ENCODE data around the gene CACNG4. TPM values are rescaled to one million over a fixed set of nuclear protein-coding genes. Genes with fewer than 3 reads are reported as not detected.
A peak's percentile ranks its signal among the peaks of the same experiment; 100 is the strongest.

The CACNG4 gene
- polyA plus RNA-seq, 3 donors = not detected

DNA sequence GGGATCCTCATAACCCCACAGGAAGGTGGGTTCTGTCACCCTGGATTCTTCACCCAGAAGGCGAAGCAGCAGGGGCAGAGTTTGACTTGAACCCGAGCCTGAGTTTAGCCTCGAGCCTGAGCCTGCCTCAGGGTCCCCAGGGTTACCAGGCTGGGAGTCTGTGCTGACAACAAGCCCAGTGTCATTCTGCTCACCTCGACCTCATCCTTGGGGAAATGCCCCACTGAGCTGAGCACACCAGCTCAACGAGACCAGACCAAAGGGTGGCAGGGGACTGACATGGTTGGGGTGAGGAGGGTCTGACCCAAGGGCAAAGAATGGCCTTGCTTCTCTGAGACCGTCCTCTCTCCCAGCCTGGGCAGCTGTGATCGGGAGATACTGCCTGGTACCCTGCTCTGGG is 20.2 kb downstream of the CACNG4 start:
- H3K4me3 ChIP-seq (replicated peaks in 1 of 3; ENCODE audit: low read depth in 2 of 3, low read length in 3 of 3) = no peak overlapping the region
- Mint-ChIP-seq H3K27ac (no peak overlapping the region), H3K4me1 (peaks cover 2% of the 10 kb centered on the region), H3K4me3 (no peak overlapping the region), H3K27me3 (ENCODE audit: low read depth in 3 of 3) (peaks cover 15 to 25% (median 17%) of the 10 kb centered on the region in 3 donors), H3K36me3 (no peaks in the 10 kb centered on the region), H3K9me3 (peaks cover 0 to 6% (median 3%) of the 10 kb centered on the region in 7 donors)
- H3K4me1 ChIP-seq (ENCODE audit: control insufficient read depth in 1 of 2, insufficient read depth in 2 of 2, low read length in 2 of 2) = no peaks in the 10 kb centered on the region
- H3K27me3 ChIP-seq (ENCODE audit: control insufficient read depth in 2 of 2, insufficient read depth in 2 of 2, low read length in 2 of 2) = no peaks in the 10 kb centered on the region
- 90% methylated on average over 7 of the region's 7 CpGs for WGBS (ENCODE audit: insufficient coverage)
- H4K20me1 ChIP-seq (ENCODE audit: insufficient read depth, low read length) = no peaks in the 10 kb centered on the region
- no peaks in the 10 kb centered on the region for H3K36me3 ChIP-seq (replicated peaks in 1 of 2; ENCODE audit: control insufficient read depth in 1 of 2, insufficient read depth in 2 of 2, low read length in 2 of 2)
- intact Hi-C loops (cut with micrococcal nuclease) = no loop called here
- no peak for DNase-seq
- no peak overlapping the region for H3K4me2 ChIP-seq (replicated peaks; ENCODE audit: extremely low read depth, low read length, poor library complexity, severe bottlenecking)
- H3K79me2 ChIP-seq (ENCODE audit: insufficient read depth, low read length) = no peaks in the 10 kb centered on the region
- no peaks in the 10 kb centered on the region for H3K9me3 ChIP-seq (replicated peaks in 1 of 2; ENCODE audit: control insufficient read depth in 1 of 2, insufficient read depth in 1 of 2, low read length in 2 of 2)
- H2AFZ ChIP-seq (ENCODE audit: insufficient read depth, low read depth, low read length, poor library complexity, severe bottlenecking) = no peak overlapping the region
- H3K9ac ChIP-seq (ENCODE audit: insufficient read depth, low read length, poor library complexity, severe bottlenecking) = no peak overlapping the region
- TF ChIP-seq, protein P1, sequence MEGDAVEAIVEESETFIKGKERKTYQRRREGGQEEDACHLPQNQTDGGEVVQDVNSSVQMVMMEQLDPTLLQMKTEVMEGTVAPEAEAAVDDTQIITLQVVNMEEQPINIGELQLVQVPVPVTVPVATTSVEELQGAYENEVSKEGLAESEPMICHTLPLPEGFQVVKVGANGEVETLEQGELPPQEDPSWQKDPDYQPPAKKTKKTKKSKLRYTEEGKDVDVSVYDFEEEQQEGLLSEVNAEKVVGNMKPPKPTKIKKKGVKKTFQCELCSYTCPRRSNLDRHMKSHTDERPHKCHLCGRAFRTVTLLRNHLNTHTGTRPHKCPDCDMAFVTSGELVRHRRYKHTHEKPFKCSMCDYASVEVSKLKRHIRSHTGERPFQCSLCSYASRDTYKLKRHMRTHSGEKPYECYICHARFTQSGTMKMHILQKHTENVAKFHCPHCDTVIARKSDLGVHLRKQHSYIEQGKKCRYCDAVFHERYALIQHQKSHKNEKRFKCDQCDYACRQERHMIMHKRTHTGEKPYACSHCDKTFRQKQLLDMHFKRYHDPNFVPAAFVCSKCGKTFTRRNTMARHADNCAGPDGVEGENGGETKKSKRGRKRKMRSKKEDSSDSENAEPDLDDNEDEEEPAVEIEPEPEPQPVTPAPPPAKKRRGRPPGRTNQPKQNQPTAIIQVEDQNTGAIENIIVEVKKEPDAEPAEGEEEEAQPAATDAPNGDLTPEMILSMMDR (IDR thresholded peaks at IDR 0.05) = no peak
- no peak overlapping the region for H3K27ac ChIP-seq (ENCODE audit: low read depth in 1 of 2, low read length in 2 of 2)

DNA sequence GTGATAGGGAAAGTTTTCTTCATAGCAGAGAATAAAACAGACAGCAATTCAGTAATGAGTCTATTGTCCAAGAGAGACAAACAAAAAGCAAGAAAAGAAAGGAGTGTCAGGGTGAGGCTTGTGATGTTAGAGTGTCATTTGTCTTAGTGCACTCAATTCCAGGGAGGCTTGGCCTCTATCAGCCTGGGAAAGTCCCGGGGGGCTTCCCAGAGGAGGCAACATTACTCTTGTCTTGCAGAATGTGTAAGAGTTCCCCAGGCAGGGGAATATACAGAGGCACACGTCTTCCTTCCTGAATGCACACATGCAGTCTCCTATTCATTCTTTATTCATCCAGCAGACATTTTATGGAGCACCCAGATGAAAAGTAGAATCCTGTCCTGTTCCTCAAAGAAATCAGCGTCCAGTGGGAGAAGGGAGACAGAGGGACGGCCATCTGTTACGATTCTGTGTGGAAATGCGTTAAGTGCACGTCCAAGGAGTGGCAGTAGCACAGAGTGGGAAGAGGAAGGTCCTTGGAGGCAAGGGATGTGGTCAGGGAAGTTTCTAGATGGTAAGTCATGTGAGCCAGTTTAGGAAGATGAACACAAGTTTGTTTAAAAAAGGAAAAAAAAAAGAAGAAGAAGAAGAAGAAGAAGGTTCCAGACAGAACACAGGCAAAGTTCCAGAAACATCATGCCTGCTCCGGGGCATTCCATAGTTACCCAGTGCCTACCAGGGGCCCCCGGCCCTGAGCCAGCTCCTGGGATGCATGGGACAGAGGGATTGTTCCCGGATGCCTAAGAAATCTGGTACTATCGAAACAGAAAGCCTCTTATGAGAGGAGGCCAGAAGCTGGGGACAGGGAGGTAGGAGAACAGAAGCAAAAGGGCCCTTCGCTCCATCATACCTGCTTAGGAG is 21.1 kb downstream of the CACNG4 start:
- peaks cover 17 to 25% (median 22%) of the 10 kb centered on the region in 3 donors for H3K27me3 Mint-ChIP-seq (ENCODE audit: low read depth in 3 of 3)

More for the DNA sequence above, 21.1 kb downstream of the CACNG4 start:
- intact Hi-C loops (cut with micrococcal nuclease) = no loop called here
- peaks cover 2% of the 10 kb centered on the region for H3K4me1 Mint-ChIP-seq
- H3K4me3 Mint-ChIP-seq = no peak overlapping the region
- Histone ChIP-seq H4K20me1 (ENCODE audit: insufficient read depth, low read length) (no peaks in the 10 kb centered on the region), H3K27ac (ENCODE audit: low read depth in 1 of 2, low read length in 2 of 2) (no peak overlapping the region), H3K9me3 (replicated peaks in 1 of 2; ENCODE audit: control insufficient read depth in 1 of 2, insufficient read depth in 1 of 2, low read length in 2 of 2) (no peaks in the 10 kb centered on the region), H3K79me2 (ENCODE audit: insufficient read depth, low read length) (no peaks in the 10 kb centered on the region), H2AFZ (ENCODE audit: insufficient read depth, low read depth, low read length, poor library complexity, severe bottlenecking) (no peak overlapping the region), H3K4me2 (replicated peaks; ENCODE audit: extremely low read depth, low read length, poor library complexity, severe bottlenecking) (no peak overlapping the region), H3K4me3 (replicated peaks in 1 of 3; ENCODE audit: low read depth in 2 of 3, low read length in 3 of 3) (no peak overlapping the region), H3K9ac (ENCODE audit: insufficient read depth, low read length, poor library complexity, severe bottlenecking) (no peak overlapping the region), H3K27me3 (ENCODE audit: control insufficient read depth in 2 of 2, insufficient read depth in 2 of 2, low read length in 2 of 2) (no peaks in the 10 kb centered on the region), H3K4me1 (ENCODE audit: control insufficient read depth in 1 of 2, insufficient read depth in 2 of 2, low read length in 2 of 2) (no peaks in the 10 kb centered on the region), H3K36me3 (replicated peaks in 1 of 2; ENCODE audit: control insufficient read depth in 1 of 2, insufficient read depth in 2 of 2, low read length in 2 of 2) (no peaks in the 10 kb centered on the region)
- H3K9me3 Mint-ChIP-seq = peaks cover 0 to 6% (median 3%) of the 10 kb centered on the region in 7 donors
- TF ChIP-seq, protein P1 (IDR thresholded peaks at IDR 0.05) = no peak
- no peak overlapping the region for H3K27ac Mint-ChIP-seq
- DNase-seq = peak in 1 of 3 donors; percentile 7
- no peaks in the 10 kb centered on the region for H3K36me3 Mint-ChIP-seq
- 70% methylated on average over 11 of the region's 12 CpGs for WGBS (ENCODE audit: insufficient coverage)

Data from CD14-positive monocyte (primary cell).